Brain pericyte (primary cell): Measurements from ENCODE around the gene USP48.
"Not testable (repeated sequence)": the region's sequence is repeated elsewhere in the genome, so short reads cannot be mapped to it uniquely, and the experiment has no call there.

ENCODE experiments used
- DNase-seq: peaks from one replicate; pipeline ENCODE4 v3.0.0-alpha.2; 2012; ENCODE audit warnings: low read depth, low spot score

The USP48 gene

GRCh38 chr1:21775550-21775914 is 7.4 kb downstream of the USP48 start:
- DNase-seq = no peak

- DNase-seq = no peak
Observed at GRCh38 chr1:21774835-21775549, 8.0 kb downstream of the USP48 start.

DNA sequence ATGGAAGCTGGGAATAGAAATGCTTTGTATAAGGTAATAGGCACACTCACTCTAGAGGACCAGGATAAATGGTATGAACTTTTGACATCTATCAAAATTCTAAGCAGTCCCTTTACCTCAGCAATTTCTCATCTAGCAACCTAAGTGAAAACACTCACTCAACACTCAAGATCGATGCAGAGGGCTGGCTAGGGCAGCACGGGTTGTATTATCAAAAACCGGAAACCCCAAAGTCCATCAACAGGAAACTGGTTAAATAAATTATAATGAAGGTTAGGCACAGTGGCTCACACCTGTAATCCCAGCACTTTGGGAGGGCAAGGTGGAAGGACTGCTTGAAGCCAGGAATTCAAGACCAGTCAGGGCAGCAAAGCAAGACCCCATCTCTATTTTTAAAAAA is 9.4 kb downstream of the USP48 start:
- DNase-seq = no peak

DNA sequence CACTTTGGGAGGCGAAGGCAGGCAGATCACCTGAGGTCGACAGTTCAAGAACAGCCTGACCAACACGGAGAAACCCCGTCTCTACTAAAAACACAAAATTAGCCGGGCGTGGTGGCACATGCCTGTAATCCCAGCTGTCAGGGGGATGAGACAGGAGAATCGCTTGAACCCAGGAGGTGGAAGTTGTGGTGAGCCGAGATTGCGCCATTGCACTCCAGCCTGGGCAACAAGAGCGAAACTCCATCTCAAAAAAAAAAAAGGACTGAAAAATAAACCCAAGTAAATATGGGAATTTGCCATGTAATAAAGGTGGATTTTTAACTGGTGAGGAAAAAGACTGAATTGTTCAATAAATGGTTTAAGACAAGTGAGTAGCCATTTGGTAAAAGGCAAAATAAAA is 11.3 kb downstream of the USP48 start:
- not testable (repeated sequence) for DNase-seq

GRCh38 chr1:21770602-21771001 is 12.3 kb downstream of the USP48 start:
- DNase-seq = not testable (repeated sequence)

GRCh38 chr1:21770201-21770600 is 12.7 kb downstream of the USP48 start:
- no peak for DNase-seq

DNA sequence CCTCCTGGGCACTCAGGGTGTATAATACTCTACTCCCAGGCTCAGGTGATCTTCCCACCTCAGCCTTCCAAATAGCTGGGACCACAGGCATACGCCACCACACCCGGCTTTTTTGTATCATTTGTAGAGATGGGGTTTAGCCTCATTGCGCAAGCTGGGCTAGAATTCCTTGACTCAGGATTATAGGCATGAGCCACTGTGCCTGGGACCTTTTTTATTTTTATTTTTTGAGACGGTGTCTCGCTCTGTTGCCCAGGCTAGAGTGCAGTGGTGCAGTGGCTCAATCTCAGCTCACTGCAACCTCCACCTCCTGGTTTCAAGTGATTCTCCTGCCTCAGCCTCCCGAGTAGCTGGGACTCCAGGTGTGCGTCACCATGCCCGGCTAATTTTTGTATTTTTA is 15.8 kb downstream of the USP48 start:
- not testable (repeated sequence) for DNase-seq

DNA sequence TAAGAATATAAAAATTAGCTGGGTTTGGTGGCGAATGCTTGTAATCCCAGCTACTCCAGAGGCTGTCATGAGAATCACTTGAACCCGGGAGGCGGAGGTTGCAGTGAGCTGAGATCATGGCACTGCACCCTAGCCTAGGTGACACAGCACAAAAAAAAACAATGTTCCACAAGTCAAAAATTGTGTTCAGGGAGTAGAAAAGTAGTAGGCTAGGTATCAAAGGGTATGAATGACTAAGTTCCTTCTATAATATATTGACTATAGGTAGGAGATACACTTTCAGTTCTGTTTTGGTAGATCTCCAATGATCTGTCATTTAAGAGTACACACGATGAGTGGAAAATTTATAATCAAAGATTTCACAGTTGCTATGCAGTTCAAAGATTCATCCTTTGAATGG is 16.7 kb downstream of the USP48 start:
- no peak for DNase-seq

- DNase-seq = no peak
Observed at GRCh38 chr1:21764615-21765423, 18.1 kb downstream of the USP48 start.

- DNase-seq = no peak
Observed at GRCh38 chr1:21763694-21764419, 19.1 kb downstream of the USP48 start.

DNA sequence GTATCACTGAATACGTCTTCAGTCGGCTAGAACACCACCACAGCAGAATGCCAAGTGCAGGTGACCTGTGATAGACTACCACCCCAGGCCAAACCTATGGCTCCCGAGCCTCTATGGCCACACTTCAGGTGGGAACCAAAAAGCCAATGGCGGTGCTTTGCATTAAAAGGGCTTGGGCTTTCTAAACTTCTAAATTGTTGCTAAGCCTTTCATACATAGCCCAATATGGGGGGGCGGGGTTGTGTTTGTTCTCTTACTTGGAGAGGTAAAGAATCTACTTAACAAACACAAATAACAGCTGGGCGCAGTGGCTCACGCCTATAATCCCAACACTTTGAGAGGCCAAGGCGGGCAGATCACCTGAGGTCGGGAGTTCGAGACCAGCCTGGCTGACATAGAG is 19.7 kb downstream of the USP48 start:
- DNase-seq = no peak

DNA sequence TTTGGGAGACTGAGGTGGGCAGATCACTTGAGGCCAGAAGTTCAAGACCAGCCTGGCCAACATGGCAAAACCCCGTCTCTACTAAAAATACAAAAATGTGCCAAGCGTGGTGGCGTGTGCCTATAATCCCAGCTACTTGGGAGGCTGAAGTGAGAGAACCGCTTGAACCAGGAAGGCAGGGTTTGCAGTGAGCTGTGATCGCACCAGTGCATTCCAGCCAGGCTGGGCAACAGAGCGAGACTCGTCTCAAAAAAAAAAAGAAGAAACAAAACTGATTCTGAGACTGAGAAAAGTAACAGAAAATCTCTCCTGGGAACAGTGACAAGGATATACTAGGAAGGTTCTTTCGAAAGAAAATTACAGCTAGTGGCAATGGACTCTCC is 20.9 kb downstream of the USP48 start:
- DNase-seq = no peak

DNA sequence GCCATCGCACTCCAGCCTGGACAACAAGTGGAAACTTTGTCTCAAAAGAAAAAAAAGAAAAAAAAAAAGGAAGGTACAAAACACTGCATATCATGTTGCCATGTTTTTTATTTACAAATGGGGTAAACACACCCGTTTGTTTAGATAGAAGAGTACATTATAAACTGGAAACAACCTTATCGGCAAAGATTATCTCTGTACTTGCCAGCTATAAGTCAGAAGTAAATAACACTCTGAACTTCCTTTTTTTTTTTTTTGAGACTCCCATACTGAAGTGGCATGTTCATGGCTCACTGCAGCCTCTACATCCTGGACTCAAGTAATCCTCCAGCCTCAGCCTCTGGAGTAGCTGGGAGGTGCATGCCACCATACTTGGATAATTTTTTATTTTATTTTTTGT is 21.9 kb downstream of the USP48 start:
- DNase-seq = no peak

DNA sequence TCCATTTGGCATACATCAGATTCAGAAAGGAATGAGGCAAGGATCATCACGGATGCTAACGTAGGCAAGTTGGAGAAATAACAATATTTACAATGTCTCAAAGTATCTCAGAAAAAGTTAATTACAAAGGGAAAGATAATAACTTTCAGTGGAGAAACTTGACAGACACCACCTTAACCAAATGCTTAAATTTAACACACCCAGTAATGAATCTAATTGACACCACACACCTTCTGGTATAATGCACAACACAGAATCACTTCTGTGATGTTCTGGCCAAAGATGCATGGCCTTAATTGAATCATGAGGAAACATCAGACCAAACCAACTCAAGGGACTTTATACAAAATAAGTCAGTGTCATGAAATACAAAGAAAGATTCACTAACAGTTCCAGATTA is 23.1 kb downstream of the USP48 start:
- no peak for DNase-seq

- DNase-seq = no peak
Observed at GRCh38 chr1:21759182-21759581, 23.8 kb downstream of the USP48 start.

DNA sequence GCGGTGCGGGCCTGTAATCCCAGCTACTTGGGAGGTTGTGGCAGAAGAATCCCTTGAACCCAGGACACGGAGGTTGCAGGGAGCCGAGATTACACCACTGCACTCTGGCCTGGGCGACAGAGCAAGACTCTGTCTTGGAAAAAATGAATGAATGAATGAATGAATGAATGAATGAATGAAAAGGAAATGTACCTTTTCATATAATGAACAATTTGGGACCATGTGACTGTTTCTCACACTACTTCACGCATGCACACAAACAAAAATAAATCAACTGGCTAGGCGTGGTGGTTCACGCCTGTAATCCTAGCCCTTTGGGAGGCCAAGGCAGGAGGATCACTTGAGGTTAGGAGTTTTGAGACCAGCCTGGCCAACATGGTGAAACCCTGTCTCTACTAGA is 24.3 kb downstream of the USP48 start:
- DNase-seq = no peak

DNA sequence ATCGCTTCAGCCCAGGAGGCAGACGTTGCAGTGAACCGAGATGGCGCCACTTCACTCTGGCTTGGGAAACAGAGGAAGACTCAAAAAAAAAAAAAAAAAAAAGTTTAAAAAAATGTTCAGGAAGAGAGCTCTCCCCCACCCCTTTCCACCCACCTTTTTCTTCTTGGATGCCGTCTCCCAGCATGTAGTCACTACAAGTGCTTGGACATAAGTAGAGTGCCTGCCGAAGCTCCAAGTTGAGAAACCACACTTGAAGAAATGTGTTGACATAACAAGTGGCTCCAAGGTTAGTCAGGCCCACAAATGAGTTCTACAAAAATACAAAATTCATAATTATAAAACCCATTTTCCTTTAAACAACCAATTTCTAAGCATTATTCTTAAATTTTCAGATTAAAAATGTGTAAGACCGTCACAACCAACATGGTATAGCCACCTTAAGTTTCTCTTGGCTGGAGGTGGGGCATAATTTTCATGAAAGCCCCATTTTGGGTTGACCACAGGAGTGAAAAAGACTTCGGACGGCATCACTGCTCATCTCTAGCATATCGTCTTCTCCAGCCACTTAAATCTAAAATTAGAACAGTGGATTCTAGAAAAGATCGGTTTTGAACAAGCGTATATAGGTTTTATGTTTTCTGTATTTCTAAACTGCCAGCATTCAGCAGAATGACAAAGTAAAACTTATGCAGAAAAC is 26.4 kb downstream of the USP48 start:
- no peak for DNase-seq

DNA sequence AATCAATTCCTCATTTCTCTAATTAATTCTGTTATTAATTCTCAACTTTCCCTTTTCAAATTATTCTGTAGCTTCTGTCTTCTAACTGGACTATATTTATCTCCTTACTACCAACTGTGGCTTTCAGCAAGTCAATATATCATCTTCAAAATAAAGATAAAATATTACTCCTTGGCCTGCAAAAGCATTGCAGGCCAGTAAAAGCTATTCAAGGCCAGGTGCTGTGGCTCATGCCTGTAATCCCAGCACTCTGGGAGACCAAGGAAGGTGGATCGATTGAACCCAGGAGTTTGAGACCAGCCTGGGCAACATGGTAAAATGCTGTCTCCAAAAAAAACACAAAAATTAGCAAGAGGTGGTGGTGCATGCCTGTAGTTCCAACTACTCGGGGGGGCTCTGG is 27.9 kb downstream of the USP48 start:
- no peak for DNase-seq

DNA sequence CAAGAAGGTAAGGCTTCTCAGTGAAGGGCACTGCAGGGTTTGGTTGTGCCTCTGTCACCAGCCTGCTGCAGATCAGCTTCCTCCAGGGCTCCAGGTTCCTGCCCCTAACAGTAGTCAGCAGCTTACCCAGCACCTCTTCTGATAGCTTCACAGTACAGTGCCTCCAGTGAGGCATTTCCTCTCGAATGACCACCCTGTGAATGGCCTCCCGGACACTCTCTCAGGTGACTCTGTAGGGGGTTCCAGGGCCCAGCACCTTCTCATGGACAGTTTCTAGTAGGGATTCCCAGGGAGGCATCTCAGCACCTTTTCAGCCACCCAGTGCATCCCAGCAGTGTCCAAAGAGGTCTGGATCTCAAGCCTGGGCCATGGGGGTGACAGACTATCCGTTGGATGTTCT is 28.4 kb downstream of the USP48 start:
- no peak for DNase-seq

GRCh38 chr1:21752186-21752585 is 30.8 kb downstream of the USP48 start:
- no peak for DNase-seq

- no peak for DNase-seq
Observed at GRCh38 chr1:21751281-21751680, 31.7 kb downstream of the USP48 start.

GRCh38 chr1:21750841-21751240 is 32.1 kb downstream of the USP48 start:
- no peak for DNase-seq
